Panc1 (cell line): ENCODE data around the gene QRICH2. TPM values are rescaled to one million over a fixed set of nuclear protein-coding genes. Genes with fewer than 3 reads are reported as not detected.
A peak's percentile ranks its signal among the peaks of the same experiment; 100 is the strongest.
"Not testable (repeated sequence)": the region's sequence is repeated elsewhere in the genome, so short reads cannot be mapped to it uniquely, and the experiment has no call there.

Source experiments
- ATAC-seq: fragments of 200-7000 bp; cut with Tn5 transposase; 2 replicates; pipeline ENCODE4 v1.9.1; 2020; ENCODE audit warnings: mild to moderate bottlenecking, moderate library complexity
- BruUV-seq: library from RNA; stranded (reverse); fragments of 400-500 nt; replicated peaks from 2 replicates; lab custom pipeline; 2021; lab: Mats Ljungman, UMichigan
- CTCF ChIA-PET: fragments of 300-600 bp; sonication (Branson Sonifier 250); formaldehyde crosslinking; loops from one replicate; lab custom pipeline; 2022; ENCODE audit warnings: antibody characterized with exemption; lab: Charles Lee
- POLR2A ChIA-PET: fragments of 300-600 bp; sonication (Branson Sonifier 250); formaldehyde crosslinking; loops from one replicate; lab custom pipeline; 2022; ENCODE audit warnings: antibody characterized with exemption; lab: Charles Lee
- DNase-seq: peaks from one replicate; pipeline ENCODE4 v3.0.0-alpha.2; 2010; ENCODE audit warnings: low read depth, low spot score
- H3K27ac ChIP-seq: 2 replicates; pipeline ENCODE4 v1.5.1; 2011; ENCODE audit warnings: mild to moderate bottlenecking, low read length, inconsistent platforms
- H3K27me3 ChIP-seq: fragments of 200-500 bp; sonication (Bioruptor generic); 2 replicates; pipeline ENCODE4 v1.6.0; 2014; ENCODE audit warnings: low read length, inconsistent platforms; ENCODE audit not compliant: control insufficient read depth, insufficient read depth
- H3K36me3 ChIP-seq: fragments of 200-500 bp; sonication (Bioruptor generic); 2 replicates; pipeline ENCODE4 v1.5.1; 2014; ENCODE audit warnings: inconsistent platforms, mild to moderate bottlenecking, low read length, moderate library complexity; ENCODE audit not compliant: control insufficient read depth, insufficient read depth
- H3K4me1 ChIP-seq: 2 replicates; pipeline ENCODE4 v1.5.1; 2011; ENCODE audit warnings: inconsistent platforms, mild to moderate bottlenecking, low read length, moderate library complexity; ENCODE audit not compliant: control insufficient read depth, insufficient read depth
- H3K4me3 ChIP-seq, 2 experiments: 2 replicates each; pipeline ENCODE4 v1.5.1; 2011 to 2012; ENCODE audit warnings: low read depth in 2 of 2, low read length in 2 of 2, mild to moderate bottlenecking in 2 of 2, inconsistent platforms in 1 of 2, moderate library complexity in 1 of 2
- H3K9me3 ChIP-seq: fragments of 200-500 bp; sonication (Bioruptor generic); 2 replicates; pipeline ENCODE4 v1.5.1; 2014; ENCODE audit warnings: low read depth, mild to moderate bottlenecking, inconsistent platforms, low read length, moderate library complexity; ENCODE audit not compliant: control insufficient read depth, insufficient read depth
- POLR2AphosphoS5 ChIP-seq: IDR thresholded peaks from 2 replicates; pipeline ENCODE4 v1.6.1; 2012; ENCODE audit warnings: mild to moderate bottlenecking, low read depth, low read length, moderate library complexity
- REST ChIP-seq, 2 experiments: IDR thresholded peaks; 2 replicates each; pipeline ENCODE4 v1.6.1; 2011 to 2012; ENCODE audit warnings: low read depth in 2 of 2, control low read depth in 1 of 2, low read length in 1 of 2, mild to moderate bottlenecking in 1 of 2, moderate library complexity in 1 of 2; ENCODE audit not compliant: insufficient read depth in 1 of 2
- SIN3A ChIP-seq: IDR thresholded peaks from 2 replicates; pipeline ENCODE4 v1.6.1; 2012; ENCODE audit warnings: low read depth, mild to moderate bottlenecking, low read length, moderate library complexity, borderline replicate concordance; ENCODE audit not compliant: insufficient read depth
- TCF7L2 ChIP-seq: IDR thresholded peaks from 2 replicates; pipeline ENCODE4 v1.6.1; 2011; ENCODE audit warnings: mild to moderate bottlenecking, low read depth, low read length, inconsistent platforms
- in situ Hi-C: cut with HindIII; loops from 2 replicates; pipeline ENCODE4 v1.10.0; 2016; ENCODE audit warnings: low sequenced_read_pairs, low pct_unique_long_range_greater_than_20kb
- intact Hi-C: fragments of 100-400 bp; cut with micrococcal nuclease; formaldehyde crosslinking; loops from one replicate; pipeline ENCODE4 v1.10.0; 2022; ENCODE audit not compliant: unreplicated experiment
- total RNA-seq: library from RNA; stranded (reverse); gene quantifications from one replicate; pipeline ENCODE4 v1.2.1, GENCODE V29; 2021; ENCODE audit not compliant: unreplicated experiment
- TF ChIP-seq, protein P1 (sequence below): fragments of 450-650 bp; IDR thresholded peaks from 2 replicates; pipeline ENCODE4 v1.5.1; 2017; ENCODE audit warnings: mild to moderate bottlenecking

The QRICH2 gene
- total RNA-seq, 1 experiment from 2014 or later, result 0.92 TPM

GRCh38 chr17:76247304-76247703 lies 60.8 kb downstream of the QRICH2 start:
- H3K27ac ChIP-seq, result no peak overlapping the region
- intact Hi-C loops (no loop called here), in situ Hi-C loops (no loop called here)
- TF ChIP-seq SIN3A, result no peak
- no peak for TF ChIP-seq TCF7L2
- TF ChIP-seq REST (IDR thresholded peaks at IDR 0.05; ENCODE audit: insufficient read depth in 1 of 2, low read depth in 2 of 2, low read length in 1 of 2), result no peak
- TF ChIP-seq POLR2AphosphoS5, result no peak
- TF ChIP-seq, protein P1, sequence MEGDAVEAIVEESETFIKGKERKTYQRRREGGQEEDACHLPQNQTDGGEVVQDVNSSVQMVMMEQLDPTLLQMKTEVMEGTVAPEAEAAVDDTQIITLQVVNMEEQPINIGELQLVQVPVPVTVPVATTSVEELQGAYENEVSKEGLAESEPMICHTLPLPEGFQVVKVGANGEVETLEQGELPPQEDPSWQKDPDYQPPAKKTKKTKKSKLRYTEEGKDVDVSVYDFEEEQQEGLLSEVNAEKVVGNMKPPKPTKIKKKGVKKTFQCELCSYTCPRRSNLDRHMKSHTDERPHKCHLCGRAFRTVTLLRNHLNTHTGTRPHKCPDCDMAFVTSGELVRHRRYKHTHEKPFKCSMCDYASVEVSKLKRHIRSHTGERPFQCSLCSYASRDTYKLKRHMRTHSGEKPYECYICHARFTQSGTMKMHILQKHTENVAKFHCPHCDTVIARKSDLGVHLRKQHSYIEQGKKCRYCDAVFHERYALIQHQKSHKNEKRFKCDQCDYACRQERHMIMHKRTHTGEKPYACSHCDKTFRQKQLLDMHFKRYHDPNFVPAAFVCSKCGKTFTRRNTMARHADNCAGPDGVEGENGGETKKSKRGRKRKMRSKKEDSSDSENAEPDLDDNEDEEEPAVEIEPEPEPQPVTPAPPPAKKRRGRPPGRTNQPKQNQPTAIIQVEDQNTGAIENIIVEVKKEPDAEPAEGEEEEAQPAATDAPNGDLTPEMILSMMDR, result no peak
- no peaks in the 10 kb centered on the region for H3K36me3 ChIP-seq
- H3K4me1 ChIP-seq, result peaks cover 3% of the 10 kb centered on the region
- BruUV-seq, result no TSS peak
- ChIA-PET CTCF (interaction anchor here (1.2 kb wide), 1 partner anchor 32 kb away, joined by 6 read pairs; no protein-coding TSS in a partner anchor), POLR2A (interaction anchor here (0.6 to 1.0 kb wide), 2 partner anchors 17 to 62 kb away, joined by 3 to 5 read pairs; no protein-coding TSS in a partner anchor)
- no peak for ATAC-seq
- peaks cover 2% of the 10 kb centered on the region; the same call in 1 of the 2 replicates for H3K27me3 ChIP-seq
- H3K9me3 ChIP-seq, result no peaks in the 10 kb centered on the region
- no peak for DNase-seq
- H3K4me3 ChIP-seq, result no peak overlapping the region

GRCh38 chr17:76246080-76247066 lies 61.7 kb downstream of the QRICH2 start:
- H3K27ac ChIP-seq, result no peak overlapping the region
- no peaks in the 10 kb centered on the region for H3K36me3 ChIP-seq
- ChIA-PET CTCF (interaction anchor here (0.7 to 1.2 kb wide), 3 partner anchors 33 to 66 kb away, joined by 6 to 11 read pairs (median 6); no protein-coding TSS in a partner anchor), POLR2A (interaction anchor here (0.6 to 1.0 kb wide), 2 partner anchors 18 to 61 kb away, joined by 3 to 5 read pairs; no protein-coding TSS in a partner anchor)
- H3K27me3 ChIP-seq, result peaks cover 2% of the 10 kb centered on the region; the same call in 1 of the 2 replicates
- TF ChIP-seq, protein P1, result no peak
- no peak for TF ChIP-seq REST (IDR thresholded peaks at IDR 0.05; ENCODE audit: insufficient read depth in 1 of 2, low read depth in 2 of 2, low read length in 1 of 2)
- no peak for TF ChIP-seq POLR2AphosphoS5
- TF ChIP-seq TCF7L2, result no peak
- TF ChIP-seq SIN3A, result no peak
- no peak overlapping the region for H3K4me3 ChIP-seq
- H3K4me1 ChIP-seq, result no peaks in the 10 kb centered on the region; the same call in 1 of the 2 replicates
- in situ Hi-C loops (no loop called here), intact Hi-C loops (no loop called here)
- no peak for DNase-seq
- ATAC-seq, result peak; percentile 44; the same call in 1 of the 2 replicates
- H3K9me3 ChIP-seq, result no peaks in the 10 kb centered on the region
- no TSS peak for BruUV-seq

DNA sequence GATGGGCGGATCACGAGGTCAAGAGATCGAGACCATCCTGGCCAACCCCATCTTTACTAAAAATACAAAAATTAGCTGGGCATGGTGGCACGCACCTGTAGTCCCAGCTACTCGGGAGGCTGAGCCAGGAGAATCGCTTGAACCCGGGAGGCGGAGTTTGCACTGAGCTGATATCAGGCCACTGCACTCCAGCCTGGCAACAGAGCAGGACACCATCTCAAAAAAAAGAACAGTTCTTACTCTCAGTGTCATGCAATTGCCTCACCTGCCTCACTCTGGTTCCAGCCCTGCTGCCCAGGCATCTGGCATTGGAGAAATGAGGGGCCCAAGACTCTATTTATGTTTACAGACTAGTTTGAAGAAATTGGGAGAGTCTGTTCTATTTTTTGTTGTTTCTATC lies 63.4 kb downstream of the QRICH2 start:
- H3K4me3 ChIP-seq, CTCF ChIA-PET, BruUV-seq, H3K36me3 ChIP-seq, H3K27ac ChIP-seq, in situ Hi-C loops, intact Hi-C loops, H3K4me1 ChIP-seq, ATAC-seq, H3K27me3 ChIP-seq, DNase-seq, H3K9me3 ChIP-seq: not testable (repeated sequence)
- POLR2A ChIA-PET, result interaction anchor here (0.6 kb wide), 1 partner anchor 10 kb away, joined by 3 read pairs; no protein-coding TSS in a partner anchor
